GM19240 (cell line): ENCODE measurements around the gene PKM.

Source experiments
- DNase-seq: peaks from one replicate; pipeline ENCODE4 v3.0.0; 2011; ENCODE audit warnings: low spot score; ENCODE audit not compliant: insufficient read length

PKM gene

DNA sequence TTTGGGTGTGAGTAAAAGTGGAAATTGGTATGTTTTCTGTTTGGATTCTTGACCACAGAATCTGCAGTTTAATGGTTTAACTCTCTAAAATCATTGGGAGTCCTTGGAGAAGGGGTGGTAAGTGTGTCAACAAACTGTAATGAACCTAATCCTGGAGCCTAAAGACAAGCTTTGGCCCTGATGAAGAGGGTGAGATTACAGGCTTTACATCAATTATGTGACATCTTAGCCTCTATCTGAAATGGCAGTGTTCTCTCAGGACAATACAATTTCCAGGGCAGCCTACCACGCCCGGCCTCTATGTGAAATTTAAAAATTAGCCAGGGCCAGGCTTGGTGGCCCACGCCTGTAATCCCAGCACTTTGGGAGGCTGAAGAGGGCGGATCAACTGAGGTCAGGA lies 4.3 kb upstream of the PKM start:
- no peak for DNase-seq

- no peak for DNase-seq
Observed at GRCh38 chr15:72233769-72234168, 2.8 kb upstream of the PKM start.

GRCh38 chr15:72231833-72232478 lies 966 bp upstream of the PKM start:
- DNase-seq, result no peak

GRCh38 chr15:72230197-72231065 lies 559 bp downstream of the PKM start:
- no peak for DNase-seq

GRCh38 chr15:72229947-72230196 lies 1.1 kb downstream of the PKM start:
- no peak for DNase-seq

- DNase-seq, result no peak
Observed at GRCh38 chr15:72229076-72229946, 1.7 kb downstream of the PKM start.

DNA sequence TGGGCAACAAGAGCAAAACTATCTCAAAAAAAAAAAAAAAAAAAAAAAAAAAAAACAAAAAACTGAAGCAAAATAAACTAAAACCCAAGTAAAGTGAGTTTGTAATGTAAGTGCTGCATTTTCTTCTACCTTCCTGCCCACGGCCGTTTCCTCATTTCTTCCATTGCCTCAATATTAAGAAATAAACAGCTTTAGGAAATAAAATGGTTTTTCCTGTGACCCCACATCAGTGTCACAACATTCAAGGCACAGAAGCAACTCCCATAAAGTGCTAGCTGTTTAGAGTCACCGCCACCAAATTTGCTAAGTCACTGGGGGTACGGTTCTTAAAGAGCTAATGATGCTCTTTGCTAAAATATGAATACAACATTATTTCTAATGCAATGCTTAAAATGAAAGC lies 3.3 kb downstream of the PKM start:
- DNase-seq, result no peak

DNA sequence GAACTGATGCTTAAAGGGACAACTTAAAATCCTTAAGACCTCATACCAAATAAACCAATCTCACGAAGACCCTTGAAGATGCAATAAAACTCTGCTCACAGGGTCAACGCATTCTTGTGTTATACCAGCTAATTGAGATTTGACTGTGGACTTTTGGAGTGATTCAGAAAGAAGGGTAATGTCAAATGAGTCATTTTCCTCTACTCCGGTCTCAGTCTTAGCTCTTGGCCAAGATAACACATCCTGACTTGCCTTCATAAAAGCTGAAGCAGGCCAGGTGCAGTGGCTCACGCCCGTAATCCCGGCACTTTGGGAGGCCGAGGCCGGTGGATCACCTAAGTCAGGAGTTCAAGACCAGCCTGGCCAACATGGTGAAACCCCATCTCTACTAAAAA lies 3.8 kb downstream of the PKM start:
- DNase-seq, result no peak

DNA sequence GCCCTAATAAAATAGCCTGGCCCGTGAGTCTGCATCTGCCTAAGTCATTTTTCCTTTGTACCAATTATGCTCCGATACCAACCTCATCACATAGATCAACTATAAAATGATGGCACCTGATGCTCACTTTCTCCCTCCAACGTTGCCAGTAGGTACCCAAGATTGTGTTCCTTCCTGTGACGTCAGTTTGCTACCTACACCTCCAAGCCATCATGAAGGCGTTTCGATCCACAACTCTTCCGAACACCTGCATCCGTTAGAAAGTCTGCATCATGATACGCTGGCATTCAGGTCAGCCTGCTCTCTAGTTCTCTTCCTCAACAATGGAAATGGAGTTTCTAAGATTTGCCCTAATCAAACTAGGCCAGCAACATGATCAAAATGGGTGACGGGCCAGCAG lies 7.7 kb downstream of the PKM start:
- DNase-seq, result no peak

DNA sequence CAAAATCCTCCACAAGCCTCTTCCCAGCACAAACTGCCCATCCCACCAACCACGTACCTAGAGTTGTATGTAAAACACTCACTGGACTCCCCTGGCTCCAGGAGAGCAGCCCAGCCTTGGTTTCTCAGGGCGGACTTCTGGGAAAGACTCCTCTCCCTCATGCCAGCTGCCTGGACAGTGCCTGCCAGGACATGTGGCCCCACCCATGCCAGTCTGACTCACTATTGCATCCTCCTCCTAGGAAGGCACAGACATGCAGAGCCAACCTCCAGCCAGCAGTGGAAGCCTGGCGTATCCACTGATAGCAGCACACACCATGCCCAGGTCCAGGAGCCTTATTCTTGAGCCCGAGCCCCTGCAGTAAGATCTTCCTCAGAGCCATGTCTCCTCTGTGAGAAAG lies 8.6 kb downstream of the PKM start:
- no peak for DNase-seq

DNA sequence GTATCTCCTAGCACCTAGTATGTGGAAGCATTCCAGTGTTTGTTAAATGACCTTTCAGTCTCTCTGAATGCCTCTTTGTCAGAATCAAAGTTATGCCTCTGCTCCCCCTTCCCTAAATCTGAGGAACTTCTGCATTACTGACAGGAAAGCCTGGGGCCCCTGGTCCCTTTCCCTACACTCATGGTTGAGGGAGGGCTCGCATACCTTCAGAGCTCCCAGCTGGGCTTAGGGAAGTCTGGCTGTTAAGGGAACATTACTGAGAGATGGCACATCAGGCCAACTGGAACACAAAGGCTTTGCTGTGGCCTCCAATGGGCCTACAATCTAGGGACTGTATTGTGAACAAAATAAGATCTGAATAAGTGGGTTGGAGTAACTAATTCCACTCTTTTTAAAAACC lies 10.3 kb downstream of the PKM start:
- DNase-seq, result no peak

DNA sequence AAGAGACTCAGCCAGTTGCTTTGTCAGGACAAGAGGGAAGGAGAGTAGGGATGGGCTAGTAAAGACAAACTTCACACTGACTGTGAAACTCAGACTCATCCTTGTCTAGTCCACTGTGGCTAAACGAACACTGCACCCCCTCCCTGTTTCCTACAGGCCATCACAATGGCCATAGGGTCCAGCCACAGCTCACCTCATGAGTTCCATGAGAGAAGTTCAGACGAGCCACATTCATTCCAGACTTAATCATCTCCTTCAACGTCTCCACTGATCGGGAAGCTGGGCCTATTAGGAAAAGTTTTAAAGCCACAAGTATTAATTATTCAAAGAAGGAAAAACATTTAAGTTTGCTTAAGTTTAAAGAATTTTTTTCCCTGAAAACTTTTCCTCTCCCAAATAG lies 13.8 kb downstream of the PKM start:
- no peak for DNase-seq

GRCh38 chr15:72216079-72216478 lies 14.9 kb downstream of the PKM start:
- DNase-seq, result no peak

GRCh38 chr15:72207558-72208085 lies 23.4 kb downstream of the PKM start:
- no peak for DNase-seq

DNA sequence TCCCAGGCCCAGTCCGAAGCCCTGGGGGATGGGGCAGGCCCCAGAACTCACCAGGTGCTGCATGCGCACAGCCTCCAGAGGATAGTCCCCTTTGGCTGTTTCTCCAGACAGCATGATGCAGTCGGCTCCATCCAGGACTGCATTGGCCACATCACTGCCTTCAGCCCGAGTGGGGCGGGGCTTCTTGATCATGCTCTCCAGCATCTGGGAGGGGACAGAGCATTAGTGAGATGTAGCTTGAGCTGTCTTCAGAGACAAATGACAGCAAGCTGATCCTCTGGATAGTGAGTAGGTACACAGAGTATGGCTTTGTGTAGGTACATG lies 24.4 kb downstream of the PKM start:
- no peak for DNase-seq

DNA sequence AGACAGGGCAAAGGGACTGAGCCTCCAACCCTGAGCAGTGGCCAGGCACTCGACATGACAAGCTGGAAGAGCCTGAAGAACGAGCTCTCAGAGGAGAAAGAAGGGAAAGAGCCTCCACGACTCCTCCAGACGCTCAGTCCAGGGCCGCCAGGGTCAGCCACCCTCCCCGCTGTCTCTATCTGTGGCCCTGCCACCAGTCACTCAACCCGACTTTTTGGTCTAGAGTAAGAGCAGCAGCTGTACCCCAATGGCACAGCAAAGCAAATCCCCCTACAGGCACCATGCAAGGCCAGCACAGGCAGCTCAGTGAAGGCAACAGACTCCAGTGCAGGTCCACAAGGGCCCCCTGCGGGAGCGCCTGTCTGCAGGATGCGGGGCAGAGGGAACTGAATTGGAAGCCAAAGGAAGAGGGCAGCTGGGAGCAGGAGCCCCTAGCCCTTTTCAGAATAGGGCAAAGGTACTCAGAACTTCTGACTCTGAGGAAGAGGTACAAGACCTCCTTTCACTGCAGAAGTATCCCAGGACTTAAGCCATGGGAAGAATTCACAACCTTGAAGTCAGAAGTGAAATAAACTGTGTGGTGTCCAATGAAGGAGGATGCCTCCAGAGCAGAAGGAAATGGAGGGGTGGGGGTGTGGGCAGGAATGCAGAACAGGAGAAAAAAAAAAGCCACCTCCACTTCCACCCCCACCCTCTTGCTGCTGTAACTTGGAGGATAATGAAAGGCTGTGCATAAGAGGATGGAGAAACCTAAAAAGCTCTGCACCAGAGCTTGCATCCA lies 24.9 kb downstream of the PKM start:
- no peak for DNase-seq

GRCh38 chr15:72205273-72205672 lies 25.7 kb downstream of the PKM start:
- DNase-seq, result no peak

- DNase-seq, result no peak
Observed at GRCh38 chr15:72203507-72203837, 27.5 kb downstream of the PKM start.

DNA sequence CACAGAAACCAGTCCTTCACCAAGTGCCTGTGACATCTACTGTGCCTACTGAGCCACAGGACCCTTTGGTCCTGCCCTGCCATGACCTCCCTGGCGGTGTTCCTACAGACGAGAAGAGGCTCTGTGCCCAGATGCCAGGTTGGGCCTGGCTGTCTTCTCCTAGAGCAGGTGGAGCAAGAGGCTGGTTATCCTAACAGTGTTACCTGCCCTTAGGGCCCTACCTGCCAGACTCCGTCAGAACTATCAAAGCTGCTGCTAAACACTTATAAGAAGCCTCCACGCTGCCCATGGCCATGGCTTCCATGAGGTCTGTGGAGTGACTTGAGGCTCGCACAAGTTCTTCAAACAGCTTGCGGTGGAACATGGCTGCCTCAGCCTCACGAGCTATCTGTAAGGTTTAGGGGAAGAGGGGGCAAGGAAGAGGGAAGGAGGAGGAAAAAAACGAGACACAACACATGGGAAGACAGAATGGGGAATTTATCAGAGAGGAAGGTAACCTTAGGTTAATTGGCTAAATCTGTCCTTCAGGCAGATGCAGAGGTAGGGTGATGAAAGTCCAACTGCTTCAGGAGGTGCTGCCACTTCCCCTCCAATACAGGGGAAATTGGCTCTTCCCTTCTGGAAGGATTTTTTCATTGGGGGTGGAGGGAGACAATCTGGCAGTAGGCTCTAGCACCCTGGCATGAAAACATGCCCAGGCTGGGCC lies 28.0 kb downstream of the PKM start:
- no peak for DNase-seq

- DNase-seq, result no peak
Observed at GRCh38 chr15:72202302-72202701, 28.7 kb downstream of the PKM start.

DNA sequence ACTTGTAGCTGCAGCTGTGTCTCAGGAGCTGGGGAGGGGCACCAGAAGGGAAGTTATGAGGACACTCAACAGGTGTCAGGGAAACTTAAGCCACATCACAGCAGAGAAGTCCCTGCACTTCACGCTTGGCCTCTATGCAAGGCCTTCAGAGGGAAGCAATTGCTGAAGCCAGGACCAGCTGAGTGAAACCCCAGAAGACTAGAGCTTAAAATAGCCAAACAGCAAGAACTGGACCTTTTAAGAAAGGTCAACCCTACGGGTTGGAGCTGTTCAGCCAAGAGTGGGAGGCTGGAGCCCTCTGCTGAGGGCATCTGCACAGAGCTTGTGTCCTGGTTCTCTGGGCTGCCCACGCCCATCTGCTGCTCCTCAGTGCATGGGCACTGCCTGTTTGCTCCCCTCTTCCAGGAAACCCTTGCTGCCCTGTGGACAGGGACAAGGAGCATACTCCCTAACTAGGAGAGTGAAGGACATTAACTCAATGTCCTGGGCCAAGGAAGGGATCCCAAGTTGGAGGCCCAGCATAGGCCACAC lies 29.5 kb downstream of the PKM start:
- DNase-seq, result no peak
